ENCODE results near the gene CHKA.

CHKA gene

DNA sequence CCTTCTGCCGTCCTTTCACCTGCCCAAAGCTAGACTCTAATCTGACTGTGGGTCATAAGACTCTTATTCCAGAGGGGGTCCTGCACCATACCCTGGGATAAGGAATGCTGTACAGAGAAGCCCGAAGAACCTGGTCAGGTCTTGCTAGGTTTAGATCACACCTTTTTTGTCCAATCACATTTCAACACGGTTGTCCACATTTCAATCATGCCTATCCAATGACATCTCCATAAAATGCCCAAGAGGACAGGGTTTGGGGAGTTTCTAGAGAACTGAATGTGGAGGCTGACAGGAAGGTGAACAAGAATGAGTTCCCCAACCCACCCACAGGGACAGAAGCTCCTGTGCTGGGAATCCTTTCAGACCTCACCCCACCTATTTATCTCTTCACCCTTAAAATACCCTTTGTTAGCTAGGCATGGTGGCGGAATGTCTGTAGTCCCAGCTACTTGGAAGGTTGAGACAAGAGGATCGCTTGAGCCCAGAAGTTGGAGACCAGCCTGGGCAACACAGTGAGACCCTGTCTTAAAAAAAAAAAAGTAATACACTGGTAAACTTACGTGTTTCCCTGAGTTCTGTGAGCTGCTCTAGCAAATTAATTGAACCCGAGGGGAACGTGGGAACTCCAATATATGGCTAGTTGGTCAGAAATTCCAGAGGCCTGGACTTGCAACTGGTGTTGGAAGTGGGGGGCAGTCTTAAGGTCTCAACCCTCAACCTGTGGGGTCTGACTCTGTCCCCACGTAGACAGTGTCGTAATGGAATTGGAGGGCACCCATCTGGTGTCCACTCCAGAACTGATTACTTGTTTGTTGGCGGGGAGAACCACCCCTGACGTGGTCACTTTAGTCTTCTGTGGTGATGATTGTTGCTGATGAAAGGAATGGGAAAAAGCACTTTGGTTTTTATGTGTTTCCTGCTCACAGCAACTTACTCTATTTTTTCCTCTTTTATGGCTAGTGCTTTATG, 64.6 kb downstream of the CHKA start:
- DNase-seq (ENCODE audit: low spot score), result no peak
- TF ChIP-seq CTCF (IDR thresholded peaks at IDR 0.05; ENCODE audit: extremely low read depth, missing control alignments), result no peak

DNA sequence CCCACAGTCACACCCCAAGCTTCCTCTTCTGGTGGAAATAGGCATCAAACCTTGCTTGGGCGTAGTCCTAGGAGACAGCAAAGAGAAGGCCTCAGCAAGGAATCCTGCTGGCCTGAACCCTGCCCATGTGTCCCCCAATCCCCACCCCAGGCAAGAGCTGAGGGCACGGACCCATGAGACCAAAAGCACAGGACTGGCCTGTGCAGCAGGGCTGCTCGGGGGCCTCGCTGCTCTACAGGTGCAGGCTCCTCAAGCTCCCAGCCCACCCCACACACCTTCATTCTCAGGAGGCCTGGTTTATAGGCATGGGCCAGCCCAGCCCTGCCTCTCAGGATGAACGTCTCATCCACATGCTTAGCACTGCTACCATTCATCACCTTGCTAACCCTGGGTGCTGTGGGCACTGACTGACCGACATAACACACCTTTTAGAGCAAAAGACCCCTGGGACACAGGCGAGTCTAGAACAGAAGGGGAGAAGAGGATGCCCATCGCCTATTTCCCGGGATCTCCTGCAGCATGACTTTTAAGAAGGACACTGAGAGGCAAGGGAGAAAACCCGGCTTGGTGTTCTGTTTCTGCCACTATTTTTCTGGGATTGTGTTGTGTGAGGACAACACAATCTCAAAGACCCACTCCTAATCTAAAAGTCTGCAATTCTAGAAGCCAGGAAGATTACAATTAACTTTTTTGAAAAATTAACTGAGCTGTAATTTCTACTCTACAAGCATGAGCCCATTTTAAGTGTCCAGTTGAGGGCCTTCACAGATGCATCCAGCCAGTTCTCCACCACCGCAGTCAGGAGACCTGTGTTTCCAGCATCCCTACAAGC, 67.0 kb downstream of the CHKA start:
- TF ChIP-seq CTCF (IDR thresholded peaks at IDR 0.05; ENCODE audit: extremely low read depth, missing control alignments), result no peak
- DNase-seq (ENCODE audit: low spot score), result peak; percentile 6

GRCh38 chr11:68053117-68053516, 68.1 kb downstream of the CHKA start:
- DNase-seq (ENCODE audit: low spot score), result peak; percentile 8
- TF ChIP-seq CTCF (IDR thresholded peaks at IDR 0.05; ENCODE audit: extremely low read depth, missing control alignments), result no peak

DNA sequence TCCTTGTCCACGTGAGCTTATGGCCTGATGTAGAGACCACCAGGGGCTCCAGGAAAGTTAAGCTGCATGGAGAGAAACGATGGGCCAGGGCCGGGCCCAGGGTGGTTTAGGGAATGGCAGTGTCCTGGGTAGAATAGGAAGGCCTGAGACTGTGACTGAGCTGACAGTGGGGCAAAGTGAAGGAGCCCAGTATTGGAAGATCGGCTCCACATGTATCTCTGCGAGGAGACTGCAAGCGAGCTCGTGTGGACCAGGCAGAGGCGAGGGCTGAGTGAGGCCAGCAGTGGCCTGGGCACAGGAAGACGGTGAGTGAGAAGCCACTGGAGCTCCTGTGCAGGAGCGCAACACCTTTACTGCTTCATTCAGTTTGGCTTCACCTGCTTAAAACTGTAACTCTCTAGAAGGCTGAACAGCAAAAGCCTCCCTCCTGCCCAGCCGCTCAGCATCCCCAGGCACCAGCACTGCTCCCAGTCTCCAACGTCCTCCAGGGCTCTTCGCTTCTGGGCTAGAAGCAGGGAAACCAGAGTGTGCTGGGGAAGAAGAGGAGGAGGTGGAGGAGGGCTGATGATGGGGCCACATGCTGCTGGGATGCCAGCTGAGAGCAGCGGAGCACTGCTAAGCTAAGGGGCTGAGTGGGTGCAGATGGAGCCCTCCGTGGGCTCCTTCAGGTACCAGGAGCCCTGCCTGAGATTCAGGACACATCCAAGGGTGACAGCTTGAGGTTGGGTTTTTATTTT, 68.9 kb downstream of the CHKA start:
- DNase-seq (ENCODE audit: low spot score), result peak; percentile 9
- no peak for TF ChIP-seq CTCF (IDR thresholded peaks at IDR 0.05; ENCODE audit: extremely low read depth, missing control alignments)

- TF ChIP-seq CTCF (IDR thresholded peaks at IDR 0.05; ENCODE audit: extremely low read depth, missing control alignments), result no peak
- DNase-seq (ENCODE audit: low spot score), result peak; percentile 19
Measured at GRCh38 chr11:68051191-68052136, 69.7 kb downstream of the CHKA start.

DNA sequence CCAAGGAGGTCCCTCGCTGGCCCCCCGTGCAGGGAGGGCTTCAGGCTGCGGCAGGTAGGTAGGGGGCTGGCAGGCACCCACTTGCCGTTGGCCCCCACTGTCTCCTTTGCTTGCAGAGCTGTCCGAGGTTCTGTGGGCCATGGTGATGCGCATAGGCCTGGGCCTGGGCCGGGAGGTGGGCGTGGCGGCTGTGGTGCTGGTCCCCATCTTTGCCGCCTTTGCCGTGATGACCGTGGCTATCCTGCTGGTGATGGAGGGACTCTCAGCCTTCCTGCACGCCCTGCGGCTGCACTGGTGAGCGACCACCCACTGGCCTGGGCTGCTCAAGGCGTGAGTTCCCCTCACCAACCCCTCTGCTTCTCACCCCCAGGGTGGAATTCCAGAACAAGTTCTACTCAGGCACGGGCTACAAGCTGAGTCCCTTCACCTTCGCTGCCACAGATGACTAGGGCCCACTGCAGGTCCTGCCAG, 70.8 kb downstream of the CHKA start:
- TF ChIP-seq CTCF (IDR thresholded peaks at IDR 0.05; ENCODE audit: extremely low read depth, missing control alignments), result no peak

More for the DNA sequence above, 70.8 kb downstream of the CHKA start:
- DNase-seq (ENCODE audit: low spot score), result peak; percentile 18
